ENCODE data around the gene RXRA.

- TF ChIP-seq ZNF274 (IDR thresholded peaks at IDR 0.05; ENCODE audit: low read depth, low read length) = no peak
- no peak for TF ChIP-seq SUZ12 (IDR thresholded peaks at IDR 0.05; ENCODE audit: extremely low read depth, insufficient read depth, insufficient read length)
- no peak for TF ChIP-seq YY1 (IDR thresholded peaks at IDR 0.05; ENCODE audit: insufficient read depth, insufficient read length)
Measured at GRCh38 chr9:134383148-134383547, 56.9 kb downstream of the RXRA start.
